Lung (tissue), 12 donors: Measurements from ENCODE around the gene NTRK2. TPM values are rescaled to one million over a fixed set of nuclear protein-coding genes. Genes with fewer than 3 reads are reported as not detected.

ENCODE experiments used
- ATAC-seq: fragments of 200-7000 bp; cut with Tn5 transposase; one replicate; pipeline ENCODE4 v1.9.1; 2020; ENCODE audit warnings: moderate number of reproducible peaks; ENCODE audit not compliant: insufficient read depth, low FRiP score
- DNase-seq, 3 donors: peaks; one replicate each; pipeline ENCODE4 v3.0.0-alpha.2; 2013 to 2017
- H3K27ac ChIP-seq, 2 donors: one replicate each; pipeline ENCODE4 v1.5.1; 2013; ENCODE audit warnings: mild to moderate bottlenecking in 2 of 2, moderate library complexity in 2 of 2, control low read depth in 1 of 2, inconsistent platforms in 1 of 2, low read depth in 1 of 2, low read length in 1 of 2
- H3K27me3 ChIP-seq, 3 donors: one replicate each; pipeline ENCODE4 v1.5.1; 2013; ENCODE audit warnings: low read length in 2 of 3; ENCODE audit not compliant: control insufficient read depth in 3 of 3, insufficient read depth in 3 of 3
- H3K36me3 ChIP-seq, 4 donors: one replicate each; pipeline ENCODE4 v1.5.1; 2013; ENCODE audit warnings: low read length in 4 of 4, mild to moderate bottlenecking in 1 of 4, moderate library complexity in 1 of 4; ENCODE audit not compliant: control insufficient read depth in 4 of 4, insufficient read depth in 4 of 4
- H3K4me1 ChIP-seq, 5 donors: one replicate each; pipeline ENCODE4 v1.5.1; 2013; ENCODE audit warnings: low read length in 5 of 5, mild to moderate bottlenecking in 2 of 5, moderate library complexity in 1 of 5; ENCODE audit not compliant: control insufficient read depth in 5 of 5, insufficient read depth in 5 of 5
- H3K4me3 ChIP-seq: one replicate; pipeline ENCODE4 v1.5.1; 2013; ENCODE audit warnings: mild to moderate bottlenecking, control low read depth, moderate library complexity
- H3K9ac ChIP-seq, 2 donors: one replicate each; pipeline ENCODE4 v1.5.1; 2013; ENCODE audit warnings: low read length in 2 of 2, control low read depth in 1 of 2; ENCODE audit not compliant: insufficient read depth in 1 of 2
- H3K9me3 ChIP-seq, 4 donors: one replicate each; pipeline ENCODE4 v1.5.1; 2013; ENCODE audit warnings: low read length in 3 of 4, mild to moderate bottlenecking in 1 of 4, moderate library complexity in 1 of 4; ENCODE audit not compliant: control insufficient read depth in 4 of 4, insufficient read depth in 3 of 4
- CTCF ChIP-seq: IDR thresholded peaks from 2 replicates; pipeline ENCODE4 v1.5.1; 2012; ENCODE audit warnings: mild to moderate bottlenecking; ENCODE audit errors: control extremely low read depth, extremely low read depth
- WGBS, 2 donors: extraction: QIAGEN DNeasy Blood & Tissue Kit; methylation state at CpG; one replicate each; pipeline ENCODE4 v1.1.7; 2013; 5-methylcytosine and 5-hydroxymethylcytosine counted together
- polyA plus RNA-seq, 2 donors: library from polyadenylated mRNA; stranded (reverse); fragments of 200-250 nt; gene quantifications; one replicate each; pipeline ENCODE4 v1.2.1, GENCODE V29; 2013
- total RNA-seq, 2 donors: library from RNA; depleted of rRNA in 1 of 2; stranded (reverse); fragments of >200 nt in 1 of 2; gene quantifications; one replicate each; pipeline ENCODE4 v1.2.1, GENCODE V29; 2014 to 2021
- donor health status: control.
- donor health status: control.
- donor health status: Bipolar disorder and iron deficiency.
- donor health status: healthy.
- donor health status: DM: yes; HTN: yes; CAD: no.

NTRK2 gene
- total and polyA plus RNA-seq, 4 donors = 0.33 to 14.4 (median 3.3) TPM

GRCh38 chr9:84622981-84623380, 46.5 kb upstream of the NTRK2 start:
- Histone ChIP-seq H3K27me3 (no peaks in the 10 kb centered on the region), H3K9ac (no peak overlapping the region), H3K36me3 (no peaks in the 10 kb centered on the region), H3K9me3 (no peaks in the 10 kb centered on the region), H3K4me3 (no peak overlapping the region), H3K27ac (no peak overlapping the region), H3K4me1 (no peaks in the 10 kb centered on the region)
- TF ChIP-seq CTCF = no peak
- no peak for DNase-seq
- ATAC-seq = no peak
- 79 to 91% methylated on average over 7 of the region's 7 CpGs for WGBS, 2 donors

GRCh38 chr9:84636436-84636835, 33.1 kb upstream of the NTRK2 start:
- Histone ChIP-seq H3K4me3 (no peak overlapping the region), H3K4me1 (no peaks in the 10 kb centered on the region), H3K36me3 (no peaks in the 10 kb centered on the region), H3K27ac (no peak overlapping the region), H3K9ac (no peak overlapping the region), H3K27me3 (peaks cover 0 to 3% (median 0%) of the 10 kb centered on the region in 3 donors), H3K9me3 (peaks cover 0 to 7% (median 2%) of the 10 kb centered on the region in 4 donors)
- no peak for TF ChIP-seq CTCF
- 86 to 88% methylated on average over 1 of the region's 1 CpG for WGBS, 2 donors
- no peak for ATAC-seq
- no peak for DNase-seq

- no peak for ATAC-seq
- no peak overlapping the region for H3K4me3 ChIP-seq
- no peak for TF ChIP-seq CTCF
- H3K27ac ChIP-seq = no peak overlapping the region
- WGBS, 2 donors = 76 to 90% methylated on average over 4 of the region's 4 CpGs
- DNase-seq = peak in 2 of 3 donors; percentile 4 to 9
- H3K27me3 ChIP-seq = peaks cover 0 to 8% (median 0%) of the 10 kb centered on the region in 3 donors
- H3K9ac ChIP-seq = no peak overlapping the region
- H3K9me3 ChIP-seq = peaks cover 0 to 9% (median 2%) of the 10 kb centered on the region in 4 donors
- no peaks in the 10 kb centered on the region for H3K4me1 ChIP-seq
- no peaks in the 10 kb centered on the region for H3K36me3 ChIP-seq
These were observed 26.9 kb upstream of the NTRK2 start for GRCh38 chr9:84642553-84643141.

- no peak overlapping the region for H3K9ac ChIP-seq
- no peak for TF ChIP-seq CTCF
- no peak for ATAC-seq
- DNase-seq = no peak
- H3K27me3 ChIP-seq = peaks cover 0 to 25% (median 5%) of the 10 kb centered on the region in 3 donors
- no peak overlapping the region for H3K27ac ChIP-seq
- peaks cover 0 to 2% (median 0%) of the 10 kb centered on the region in 4 donors for H3K9me3 ChIP-seq
- peaks cover 0 to 3% (median 0%) of the 10 kb centered on the region in 5 donors for H3K4me1 ChIP-seq
- no peak overlapping the region for H3K4me3 ChIP-seq
- no peaks in the 10 kb centered on the region for H3K36me3 ChIP-seq
- 96 to 99% methylated on average over 3 of the region's 3 CpGs for WGBS, 2 donors
These were observed 21.8 kb upstream of the NTRK2 start for GRCh38 chr9:84647699-84648098.
